ENCODE results near the gene FIZ1.
"Not testable (repeated sequence)": the region's sequence is repeated elsewhere in the genome, so short reads cannot be mapped to it uniquely, and the experiment has no call there.

FIZ1 gene

GRCh38 chr19:55592391-55593090 lies 6.8 kb downstream of the FIZ1 start:
- DNase-seq = no peak

GRCh38 chr19:55591555-55591954 lies 7.8 kb downstream of the FIZ1 start:
- no peak for DNase-seq

- DNase-seq = no peak
Observed at GRCh38 chr19:55590617-55591016, 8.7 kb downstream of the FIZ1 start.

- no peak for DNase-seq
Observed at GRCh38 chr19:55590109-55590508, 9.2 kb downstream of the FIZ1 start.

GRCh38 chr19:55588738-55589137 lies 10.6 kb downstream of the FIZ1 start:
- DNase-seq = no peak

GRCh38 chr19:55586976-55587668 lies 12.2 kb downstream of the FIZ1 start:
- peak; percentile 98 for DNase-seq

GRCh38 chr19:55585658-55586339 lies 13.5 kb downstream of the FIZ1 start:
- peak; percentile 72 for DNase-seq

GRCh38 chr19:55584871-55585270 lies 14.4 kb downstream of the FIZ1 start:
- DNase-seq = no peak

- DNase-seq = not testable (repeated sequence)
Observed at GRCh38 chr19:55583897-55584296, 15.4 kb downstream of the FIZ1 start.

GRCh38 chr19:55582284-55582683 lies 17.0 kb downstream of the FIZ1 start:
- not testable (repeated sequence) for DNase-seq

- no peak for DNase-seq
Observed at GRCh38 chr19:55581823-55582223, 17.5 kb downstream of the FIZ1 start.

GRCh38 chr19:55581145-55581822 lies 18.0 kb downstream of the FIZ1 start:
- DNase-seq = no peak

GRCh38 chr19:55580628-55581144 lies 18.6 kb downstream of the FIZ1 start, which contains the start of gene ZNF579:
ZNF579 (minus strand) TSS chr19:55580848; CDS start chr19:55579639, 1,209 bp downstream.
- peak; percentile 89 for DNase-seq

GRCh38 chr19:55579766-55580621 lies 19.3 kb downstream of the FIZ1 start:
- DNase-seq = no peak

GRCh38 chr19:55578761-55579747 lies 20.3 kb downstream of the FIZ1 start:
- no peak for DNase-seq

GRCh38 chr19:55578031-55578760 lies 21.1 kb downstream of the FIZ1 start:
- DNase-seq = no peak

- no peak for DNase-seq
Observed at GRCh38 chr19:55576746-55577145, 22.6 kb downstream of the FIZ1 start.

- DNase-seq = not testable (repeated sequence)
Observed at GRCh38 chr19:55573929-55574328, 25.4 kb downstream of the FIZ1 start.

- DNase-seq = not testable (repeated sequence)
Observed at GRCh38 chr19:55569477-55569876, 29.8 kb downstream of the FIZ1 start.

Measured in activated CD8-positive, alpha-beta memory T cell treated with anti-CD3 and anti-CD28 coated beads, Interleukin-2, amount 50 U/mL, for 48 hours (primary cell).